HG02884 (cell line): Measurements from ENCODE around the gene BIRC5.
"Not testable (repeated sequence)": the region's sequence is repeated elsewhere in the genome, so short reads cannot be mapped to it uniquely, and the experiment has no call there.

ENCODE experiments used
- ATAC-seq: cut with Tn5 transposase; IDR thresholded peaks from one replicate; pipeline ENCODE4 v1.9.1; 2021; ENCODE audit warnings: mild to moderate bottlenecking, moderate library complexity; ENCODE audit not compliant: unreplicated experiment

The BIRC5 gene

GRCh38 chr17:78224231-78225087, 10.4 kb downstream of the BIRC5 start:
- no peak for ATAC-seq

GRCh38 chr17:78225088-78225865, 11.2 kb downstream of the BIRC5 start:
- no peak for ATAC-seq

GRCh38 chr17:78226055-78226758, 12.2 kb downstream of the BIRC5 start:
- ATAC-seq = no peak

GRCh38 chr17:78226759-78227454, 12.9 kb downstream of the BIRC5 start:
- ATAC-seq = no peak

- no peak for ATAC-seq
These were observed 13.4 kb downstream of the BIRC5 start for GRCh38 chr17:78227455-78227916.

GRCh38 chr17:78228176-78228575, 14.1 kb downstream of the BIRC5 start:
- ATAC-seq = no peak

GRCh38 chr17:78230252-78230962, 16.4 kb downstream of the BIRC5 start:
- ATAC-seq = no peak

GRCh38 chr17:78230996-78231935, 17.2 kb downstream of the BIRC5 start, which contains the start of gene TMEM235:
Gene TMEM235, plus strand, starts transcription at chr17:78231631. Its CDS starts 393 bp downstream, at chr17:78232024.
- ATAC-seq = no peak

- ATAC-seq = no peak
These were observed 18.2 kb downstream of the BIRC5 start for GRCh38 chr17:78231991-78232858.

GRCh38 chr17:78232859-78233173, 18.8 kb downstream of the BIRC5 start:
- ATAC-seq = no peak

GRCh38 chr17:78233678-78234077, 19.6 kb downstream of the BIRC5 start:
- ATAC-seq = no peak

- no peak for ATAC-seq
These were observed 20.3 kb downstream of the BIRC5 start for GRCh38 chr17:78234261-78234865.

GRCh38 chr17:78235022-78235421, 21.0 kb downstream of the BIRC5 start:
- not testable (repeated sequence) for ATAC-seq

- no peak for ATAC-seq
These were observed 21.8 kb downstream of the BIRC5 start for GRCh38 chr17:78235885-78236284.

- ATAC-seq = no peak
These were observed 22.5 kb downstream of the BIRC5 start for GRCh38 chr17:78236362-78237127.

GRCh38 chr17:78237401-78238012, 23.5 kb downstream of the BIRC5 start:
- no peak for ATAC-seq
